PFSK-1 (cell line): ENCODE measurements around the gene SLC2A4.
A peak's percentile ranks its signal among the peaks of the same experiment; 100 is the strongest.

ENCODE experiments used
- FOXP2 ChIP-seq: optimal IDR thresholded peaks from 2 replicates; pipeline ENCODE3; 2011; ENCODE audit warnings: borderline replicate concordance, control low read depth, inconsistent platforms; ENCODE audit not compliant: insufficient read depth; ENCODE audit errors: extremely low read length, extremely low read depth
- POLR2AphosphoS5 ChIP-seq: IDR thresholded peaks from 2 replicates; pipeline ENCODE4 v1.6.1; 2012; ENCODE audit warnings: low read depth, mild to moderate bottlenecking, control low read depth, low read length, moderate library complexity
- SIN3A ChIP-seq: IDR thresholded peaks from 2 replicates; pipeline ENCODE4 v1.6.1; 2012; ENCODE audit warnings: mild to moderate bottlenecking, low read length, moderate library complexity, borderline replicate concordance; ENCODE audit not compliant: insufficient read depth
- TAF1 ChIP-seq: IDR thresholded peaks from 2 replicates; pipeline ENCODE4 v1.6.1; 2012; ENCODE audit warnings: low read length, control low read depth, borderline replicate concordance; ENCODE audit not compliant: insufficient read depth
- TF ChIP-seq, protein P1 (sequence below), 2 experiments: IDR thresholded peaks; 2 replicates each; pipeline versions ENCODE4 v1.6.1 to v1.8.0; 2011 to 2012; ENCODE audit warnings: low read depth in 2 of 2, low read length in 2 of 2, control low read depth in 1 of 2, inconsistent platforms in 1 of 2, mild to moderate bottlenecking in 1 of 2, moderate library complexity in 1 of 2; ENCODE audit not compliant: insufficient read depth in 1 of 2

Gene SLC2A4

DNA sequence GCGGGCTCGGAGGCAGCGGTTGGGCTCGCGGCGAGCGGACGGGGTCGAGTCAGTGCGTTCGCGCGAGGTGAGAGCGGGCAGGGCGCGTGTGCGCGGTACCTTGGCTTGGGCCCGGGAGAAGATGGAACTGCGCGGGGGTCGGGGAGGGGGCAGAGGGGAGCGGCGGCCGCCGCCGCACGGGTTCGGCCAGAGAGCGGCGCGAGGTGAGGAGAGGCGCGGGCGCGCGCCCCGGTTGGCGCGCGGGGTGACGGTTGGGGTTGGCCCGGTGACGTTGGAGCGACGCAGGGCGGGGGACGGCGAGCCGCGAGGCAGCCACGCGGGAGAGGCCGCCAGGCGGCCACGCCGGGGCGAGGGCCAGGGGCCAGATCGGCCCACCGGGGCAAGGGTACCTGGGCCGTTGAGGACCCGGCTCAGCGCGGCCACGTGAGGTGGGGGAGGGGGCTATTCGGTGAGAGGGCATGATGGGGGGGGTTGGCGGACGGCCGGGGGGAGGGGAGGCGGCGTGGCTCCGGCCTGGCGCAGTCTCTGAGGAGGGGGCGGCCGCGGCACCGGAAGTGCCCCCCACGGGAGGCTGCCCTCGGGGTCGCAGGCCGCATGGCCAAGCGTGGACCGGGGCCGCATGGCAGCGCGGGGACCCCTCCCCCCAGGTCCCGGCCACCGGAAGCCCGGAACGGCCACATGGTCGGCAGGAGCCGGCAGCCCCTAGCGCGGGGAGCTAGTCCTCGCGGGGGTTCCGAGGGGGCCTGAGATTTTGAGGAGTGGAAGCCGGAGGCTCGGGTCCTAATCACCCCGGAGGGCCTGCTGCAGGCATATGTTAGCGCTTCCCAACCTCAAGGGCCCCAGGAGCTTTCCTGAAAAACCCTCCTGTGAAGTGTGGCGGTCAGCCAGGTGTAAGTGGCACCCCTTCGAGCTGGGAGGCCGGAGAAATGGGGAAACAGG, 26.4 kb downstream of the SLC2A4 start:
- TF ChIP-seq SIN3A (no peak), POLR2AphosphoS5 (no peak), FOXP2 (no peak), TAF1 (no peak; the same call in 1 of the 2 replicates)
- TF ChIP-seq, protein P1, sequence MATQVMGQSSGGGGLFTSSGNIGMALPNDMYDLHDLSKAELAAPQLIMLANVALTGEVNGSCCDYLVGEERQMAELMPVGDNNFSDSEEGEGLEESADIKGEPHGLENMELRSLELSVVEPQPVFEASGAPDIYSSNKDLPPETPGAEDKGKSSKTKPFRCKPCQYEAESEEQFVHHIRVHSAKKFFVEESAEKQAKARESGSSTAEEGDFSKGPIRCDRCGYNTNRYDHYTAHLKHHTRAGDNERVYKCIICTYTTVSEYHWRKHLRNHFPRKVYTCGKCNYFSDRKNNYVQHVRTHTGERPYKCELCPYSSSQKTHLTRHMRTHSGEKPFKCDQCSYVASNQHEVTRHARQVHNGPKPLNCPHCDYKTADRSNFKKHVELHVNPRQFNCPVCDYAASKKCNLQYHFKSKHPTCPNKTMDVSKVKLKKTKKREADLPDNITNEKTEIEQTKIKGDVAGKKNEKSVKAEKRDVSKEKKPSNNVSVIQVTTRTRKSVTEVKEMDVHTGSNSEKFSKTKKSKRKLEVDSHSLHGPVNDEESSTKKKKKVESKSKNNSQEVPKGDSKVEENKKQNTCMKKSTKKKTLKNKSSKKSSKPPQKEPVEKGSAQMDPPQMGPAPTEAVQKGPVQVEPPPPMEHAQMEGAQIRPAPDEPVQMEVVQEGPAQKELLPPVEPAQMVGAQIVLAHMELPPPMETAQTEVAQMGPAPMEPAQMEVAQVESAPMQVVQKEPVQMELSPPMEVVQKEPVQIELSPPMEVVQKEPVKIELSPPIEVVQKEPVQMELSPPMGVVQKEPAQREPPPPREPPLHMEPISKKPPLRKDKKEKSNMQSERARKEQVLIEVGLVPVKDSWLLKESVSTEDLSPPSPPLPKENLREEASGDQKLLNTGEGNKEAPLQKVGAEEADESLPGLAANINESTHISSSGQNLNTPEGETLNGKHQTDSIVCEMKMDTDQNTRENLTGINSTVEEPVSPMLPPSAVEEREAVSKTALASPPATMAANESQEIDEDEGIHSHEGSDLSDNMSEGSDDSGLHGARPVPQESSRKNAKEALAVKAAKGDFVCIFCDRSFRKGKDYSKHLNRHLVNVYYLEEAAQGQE (IDR thresholded peaks at IDR 0.05; ENCODE audit: insufficient read depth in 1 of 2, low read depth in 2 of 2, low read length in 2 of 2) = no peak

DNA sequence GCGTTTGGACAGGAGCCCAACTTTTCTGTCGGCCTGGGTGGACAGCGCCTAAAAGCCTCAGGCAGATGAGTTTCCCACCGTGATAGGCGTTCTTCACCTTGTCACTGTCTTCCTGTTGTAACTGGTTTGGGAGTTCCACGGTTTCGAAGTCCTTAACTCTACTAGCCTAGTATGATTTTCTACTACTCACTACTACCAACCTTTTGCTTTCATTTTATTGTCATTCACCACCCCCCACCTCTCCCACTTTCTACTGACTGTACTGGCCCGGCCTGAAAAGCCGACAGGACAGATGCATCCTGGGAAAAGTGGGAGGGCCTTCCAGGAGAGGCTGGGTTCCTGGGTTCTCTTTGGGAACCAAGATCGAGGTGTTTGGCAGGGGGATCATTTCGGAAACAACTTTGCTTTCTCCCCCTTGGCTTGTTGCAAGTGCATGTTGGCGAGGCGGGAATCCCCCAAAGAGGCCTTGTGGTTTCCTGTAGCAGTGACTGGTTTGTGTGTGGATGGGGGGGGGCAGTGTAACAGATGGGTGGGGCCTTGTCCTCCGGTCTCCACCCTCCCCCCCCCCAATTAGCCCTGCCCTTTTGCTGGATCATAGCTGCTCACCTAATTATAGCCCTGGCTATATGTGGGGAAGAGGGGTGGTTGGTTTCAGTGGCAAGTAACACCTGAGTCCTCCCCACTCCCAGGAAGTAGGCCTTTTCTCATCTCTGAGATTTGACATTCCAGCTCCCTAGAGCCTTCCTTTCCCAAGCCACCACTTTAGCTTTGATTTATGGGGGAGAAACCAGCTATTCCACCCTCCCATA, 27.3 kb downstream of the SLC2A4 start:
- TF ChIP-seq, protein P1 (IDR thresholded peaks at IDR 0.05; ENCODE audit: insufficient read depth in 1 of 2, low read depth in 2 of 2, low read length in 2 of 2) = peak; percentile 31 to 45; a peak in 2 of 4 replicates
- TF ChIP-seq POLR2AphosphoS5 = peak; percentile 82
- TF ChIP-seq TAF1 = peak; percentile 84; the same call in 1 of the 2 replicates
- TF ChIP-seq SIN3A = peak; percentile 84; the same call in 1 of the 2 replicates
- no peak for TF ChIP-seq FOXP2

DNA sequence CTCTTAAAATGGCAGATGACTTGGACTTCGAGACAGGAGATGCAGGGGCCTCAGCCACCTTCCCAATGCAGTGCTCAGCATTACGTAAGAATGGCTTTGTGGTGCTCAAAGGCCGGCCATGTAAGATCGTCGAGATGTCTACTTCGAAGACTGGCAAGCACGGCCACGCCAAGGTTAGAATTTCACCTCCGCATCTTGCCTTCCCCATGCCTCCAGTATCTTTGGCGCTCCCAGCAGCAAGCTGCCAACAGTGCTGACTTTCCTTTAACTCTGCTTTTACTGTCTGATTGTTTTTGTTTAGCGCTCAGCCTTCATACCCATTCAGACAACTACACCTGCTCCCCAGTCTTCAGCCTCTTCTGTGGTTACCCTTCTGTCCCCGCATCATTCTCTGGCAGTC, 28.1 kb downstream of the SLC2A4 start:
- TF ChIP-seq SIN3A (no peak), TAF1 (no peak), FOXP2 (no peak), POLR2AphosphoS5 (peak; percentile 56)
- TF ChIP-seq, protein P1 (IDR thresholded peaks at IDR 0.05; ENCODE audit: insufficient read depth in 1 of 2, low read depth in 2 of 2, low read length in 2 of 2) = no peak

DNA sequence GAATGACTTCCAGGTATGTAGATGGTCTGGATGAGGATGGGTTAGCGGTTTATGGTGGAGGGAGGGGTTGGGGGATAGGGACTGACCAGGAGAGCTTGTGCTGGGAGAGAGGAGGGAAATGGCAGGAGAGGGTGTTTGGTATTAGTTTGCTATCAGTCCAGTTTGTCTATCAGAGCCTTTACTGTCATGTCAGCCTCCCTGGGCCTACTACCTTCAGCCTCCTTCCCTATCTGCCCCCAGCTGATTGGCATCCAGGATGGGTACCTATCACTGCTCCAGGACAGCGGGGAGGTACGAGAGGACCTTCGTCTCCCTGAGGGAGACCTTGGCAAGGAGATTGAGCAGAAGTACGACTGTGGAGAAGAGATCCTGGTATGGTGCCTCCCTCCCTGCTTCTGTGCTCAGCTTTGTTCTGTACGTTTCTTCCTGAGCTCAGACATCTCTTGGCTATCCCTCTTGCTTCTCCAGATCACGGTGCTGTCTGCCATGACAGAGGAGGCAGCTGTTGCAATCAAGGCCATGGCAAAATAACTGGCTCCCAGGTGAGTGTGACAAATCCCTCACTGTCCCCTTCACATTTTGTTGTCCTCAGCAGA, 29.7 kb downstream of the SLC2A4 start:
- TF ChIP-seq POLR2AphosphoS5 (no peak; the same call in 1 of the 2 replicates), SIN3A (no peak)

DNA sequence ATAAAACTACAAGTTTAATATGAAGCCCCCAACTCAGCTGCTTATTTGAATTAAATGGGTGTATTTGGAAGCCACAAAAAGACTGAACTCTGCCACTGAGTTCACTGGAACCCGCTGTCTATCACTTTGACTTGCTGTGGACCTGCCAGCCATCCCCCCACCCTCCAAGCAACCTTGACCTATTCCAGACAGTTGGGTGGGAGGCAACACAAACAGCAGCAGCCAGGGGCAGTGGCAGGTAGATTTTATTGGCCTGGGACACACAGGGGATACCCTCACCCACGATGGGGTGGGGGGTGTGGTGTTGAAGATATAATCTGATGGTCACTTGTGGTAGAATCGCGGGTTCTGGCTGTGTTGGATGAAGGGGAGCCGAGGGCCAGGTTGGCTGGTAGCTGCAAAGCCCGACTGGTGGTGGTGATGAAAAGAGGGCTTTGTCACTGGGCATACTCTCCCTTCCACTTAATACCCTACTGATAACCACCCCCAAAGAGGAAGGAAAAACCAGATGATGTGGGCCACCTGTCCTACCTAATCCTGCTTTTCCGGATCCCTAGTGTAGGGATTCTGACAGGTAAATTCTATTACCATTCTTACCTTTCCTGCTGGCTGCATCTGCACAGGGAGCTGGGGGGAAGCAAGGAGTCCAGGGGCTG, 31.0 kb downstream of the SLC2A4 start:
- TF ChIP-seq SIN3A (no peak), TAF1 (no peak), POLR2AphosphoS5 (no peak; the same call in none of the 2 replicates)
